B cell (primary cell): ENCODE data around the gene SCNN1G. TPM values are rescaled to one million over a fixed set of nuclear protein-coding genes. Genes with fewer than 3 reads are reported as not detected.
A peak's percentile ranks its signal among the peaks of the same experiment; 100 is the strongest.

Source experiments
- ATAC-seq: fragments of 200-7000 bp; cut with Tn5 transposase; one replicate; pipeline ENCODE4 v1.10.0; 2021; ENCODE audit warnings: low read depth, mild to moderate bottlenecking, moderate number of reproducible peaks, moderate library complexity
- CTCF ChIA-PET: fragments of 350-600 bp; sonication (Branson Sonifier 250); formaldehyde crosslinking; loops from one replicate; lab custom pipeline; 2021; ENCODE audit warnings: antibody characterized with exemption, inconsistent platforms; lab: Charles Lee
- POLR2A ChIA-PET: fragments of 350-600 bp; sonication (Branson Sonifier 250); formaldehyde crosslinking; loops from one replicate; lab custom pipeline; 2021; ENCODE audit warnings: antibody characterized with exemption; lab: Charles Lee
- DNase-seq: peaks from one replicate; pipeline ENCODE4 v3.0.0; 2013
- H2AFZ ChIP-seq: 2 replicates; pipeline ENCODE4 v1.6.1; 2012; ENCODE audit warnings: mild to moderate bottlenecking, low read depth, low read length; ENCODE audit not compliant: insufficient read depth, poor library complexity, severe bottlenecking
- H3K27ac ChIP-seq, 2 donors: 1 replicate in 1 of 2; 2 replicates in 1 of 2; pipeline ENCODE4 v1.5.1; 2012 to 2013; ENCODE audit warnings: low read length in 2 of 2, mild to moderate bottlenecking in 2 of 2, moderate library complexity in 1 of 2
- H3K27me3 ChIP-seq, 4 experiments: fragments of 200-600 bp in 1 of 4; sonication (generic) in 1 of 4; replicated peaks in 1 of 4; 1 replicate in 2 of 4; 2 replicates in 2 of 4; pipeline versions ENCODE4 v1.6.1 to v1.7.0; 2013 to 2016; ENCODE audit warnings: low read length in 3 of 4, mild to moderate bottlenecking in 2 of 4, mixed read lengths in 1 of 4, moderate library complexity in 1 of 4; ENCODE audit not compliant: insufficient read depth in 4 of 4, control insufficient read depth in 3 of 4; ENCODE audit errors: control extremely low read depth in 1 of 4
- H3K36me3 ChIP-seq, 2 experiments: replicated peaks in 1 of 2; 1 replicate in 1 of 2; 2 replicates in 1 of 2; pipeline versions ENCODE4 v1.6.1 to v1.7.1; 2013; ENCODE audit warnings: low read length in 1 of 2; ENCODE audit not compliant: insufficient read depth in 2 of 2, control insufficient read depth in 1 of 2; ENCODE audit errors: control extremely low read depth in 1 of 2, extremely low read depth in 1 of 2
- H3K4me1 ChIP-seq, 2 donors: fragments of 200-600 bp in 1 of 2; sonication (generic) in 1 of 2; 1 replicate in 1 of 2; 2 replicates in 1 of 2; pipeline versions ENCODE4 v1.5.1 to v1.6.1; 2013 to 2017; ENCODE audit warnings: low read length in 2 of 2; ENCODE audit not compliant: control insufficient read depth in 2 of 2, insufficient read depth in 2 of 2
- H3K4me2 ChIP-seq: replicated peaks from 2 replicates; pipeline ENCODE3; 2012; ENCODE audit warnings: mild to moderate bottlenecking, low read depth, low read length; ENCODE audit not compliant: poor library complexity, severe bottlenecking
- H3K4me3 ChIP-seq, 5 experiments: fragments of 200-600 bp in 1 of 5; sonication (generic) in 1 of 5; 1 replicate in 3 of 5; 2 replicates in 2 of 5; pipeline versions ENCODE4 v1.5.1 to v1.7.0; 2011 to 2016; ENCODE audit warnings: low read length in 4 of 5, mild to moderate bottlenecking in 4 of 5, low read depth in 2 of 5, control low read depth in 1 of 5, moderate library complexity in 1 of 5; ENCODE audit not compliant: insufficient read depth in 1 of 5; ENCODE audit errors: control extremely low read depth in 1 of 5, extremely low read depth in 1 of 5
- H3K79me2 ChIP-seq: fragments of 200-600 bp; sonication (generic); one replicate; pipeline ENCODE4 v1.6.0; 2016; ENCODE audit warnings: low read length; ENCODE audit not compliant: control insufficient read depth, insufficient read depth
- H3K9ac ChIP-seq: fragments of 200-600 bp; sonication (generic); 2 replicates; pipeline ENCODE4 v1.6.1; 2017; ENCODE audit warnings: mild to moderate bottlenecking, low read length, moderate library complexity
- H3K9me3 ChIP-seq, 3 donors: one replicate each; pipeline versions ENCODE4 v1.6.1 to v1.7.1; 2013; ENCODE audit warnings: low read length in 2 of 3; ENCODE audit not compliant: control insufficient read depth in 2 of 3, insufficient read depth in 1 of 3; ENCODE audit errors: control extremely low read depth in 1 of 3
- H4K20me1 ChIP-seq: 2 replicates; pipeline ENCODE4 v1.6.0; 2012; ENCODE audit warnings: mild to moderate bottlenecking, low read length; ENCODE audit not compliant: insufficient read depth, control insufficient read depth, poor library complexity, severe bottlenecking
- H3K27ac Mint-ChIP-seq: one replicate; pipeline ENCODE4 v1.8.0; 2021; ENCODE audit warnings: mixed read lengths
- H3K27me3 Mint-ChIP-seq: one replicate; pipeline ENCODE4 v1.8.0; 2021; ENCODE audit warnings: mixed read lengths
- H3K4me1 Mint-ChIP-seq: one replicate; pipeline ENCODE4 v1.8.0; 2021; ENCODE audit warnings: mixed read lengths
- H3K4me3 Mint-ChIP-seq: one replicate; pipeline ENCODE4 v1.8.0; 2021; ENCODE audit warnings: mixed read lengths
- H3K9me3 Mint-ChIP-seq: one replicate; pipeline ENCODE4 v1.8.0; 2022; ENCODE audit warnings: mixed read lengths; ENCODE audit not compliant: insufficient read depth
- CTCF ChIP-seq: fragments of 200-600 bp; IDR thresholded peaks from one replicate; pipeline ENCODE4 v1.8.0; 2022; ENCODE audit warnings: antibody characterized with exemption, mild to moderate bottlenecking
- EZH2 ChIP-seq: IDR thresholded peaks from 2 replicates; pipeline ENCODE4 v1.6.1; 2012; ENCODE audit warnings: borderline replicate concordance, low read depth, mild to moderate bottlenecking, moderate library complexity, low read length; ENCODE audit not compliant: insufficient read depth, poor library complexity, severe bottlenecking
- WGBS: methylation state at CpG from one replicate; pipeline ENCODE4 v1.1.5; 2013; ENCODE audit warnings: missing lambda C conversion rate; ENCODE audit not compliant: insufficient coverage; 5-methylcytosine and 5-hydroxymethylcytosine counted together
- intact Hi-C: fragments of 100-400 bp; cut with micrococcal nuclease; formaldehyde crosslinking; loops from one replicate; pipeline ENCODE4 v1.10.0; 2022
- polyA plus RNA-seq: library from polyadenylated mRNA; depleted of rRNA; stranded (reverse); fragments of >200 nt; gene quantifications from 2 replicates; pipeline ENCODE4 v1.2.3, GENCODE V29; 2012
- total RNA-seq, 2 donors: library from RNA; stranded (reverse); fragments of 120-200 nt in 1 of 2; gene quantifications; 1 replicate in 1 of 2; 2 replicates in 1 of 2; pipeline versions ENCODE4 v1.2.3 to v1.2.4, GENCODE V29; 2013 to 2022

The SCNN1G gene
- total and polyA plus RNA-seq, 2 donors (not counting 1 experiment from before 2014, with no cell fraction given), result not detected

GRCh38 chr16:23236983-23237382 lies 54.4 kb downstream of the SCNN1G start:
- no peaks in the 10 kb centered on the region for H3K4me1 ChIP-seq
- no peak overlapping the region for H3K4me2 ChIP-seq
- intact Hi-C loops, result no loop called here
- H3K27me3 ChIP-seq, result peaks cover 0 to 3% (median 0%) of the 10 kb centered on the region in 4 experiments
- DNase-seq, result no peak
- no peak overlapping the region for H3K4me3 ChIP-seq
- H3K36me3 ChIP-seq, result no peaks in the 10 kb centered on the region
- peaks cover 0 to 3% (median 0%) of the 10 kb centered on the region in 3 donors for H3K9me3 ChIP-seq
- H2AFZ ChIP-seq, result no peak overlapping the region
- Mint-ChIP-seq H3K27ac (no peak overlapping the region), H3K4me1 (no peaks in the 10 kb centered on the region), H3K9me3 (no peaks in the 10 kb centered on the region), H3K4me3 (no peak overlapping the region), H3K27me3 (peaks cover 20% of the 10 kb centered on the region)
- no peak overlapping the region for H3K9ac ChIP-seq
- WGBS, result no CpG with 5 or more reads among the region's 1 CpG
- ChIA-PET CTCF (no interaction called here), POLR2A (no interaction called here)
- no peak for ATAC-seq
- H3K79me2 ChIP-seq, result no peaks in the 10 kb centered on the region
- no peak overlapping the region for H3K27ac ChIP-seq
- TF ChIP-seq CTCF (peak; percentile 16), EZH2 (no peak)
- H4K20me1 ChIP-seq, result no peaks in the 10 kb centered on the region

GRCh38 chr16:23240994-23241393 lies 58.4 kb downstream of the SCNN1G start:
- H3K4me3 ChIP-seq, result no peak overlapping the region
- H3K4me2 ChIP-seq, result no peak overlapping the region
- H3K27ac ChIP-seq, result no peak overlapping the region
- ATAC-seq (no peak), DNase-seq (no peak)
- H3K4me1 ChIP-seq, result no peaks in the 10 kb centered on the region
- Mint-ChIP-seq H3K4me3 (no peak overlapping the region), H3K27me3 (peaks cover 9% of the 10 kb centered on the region), H3K9me3 (peaks cover 3% of the 10 kb centered on the region), H3K4me1 (no peaks in the 10 kb centered on the region), H3K27ac (no peak overlapping the region)
- no peak overlapping the region for H3K9ac ChIP-seq
- intact Hi-C loops, result no loop called here
- no peaks in the 10 kb centered on the region for H3K79me2 ChIP-seq
- peaks cover 0 to 6% (median 2%) of the 10 kb centered on the region in 3 donors for H3K9me3 ChIP-seq
- H4K20me1 ChIP-seq, result no peaks in the 10 kb centered on the region
- WGBS, result no CpG with 5 or more reads among the region's 1 CpG
- no peaks in the 10 kb centered on the region for H3K36me3 ChIP-seq
- H2AFZ ChIP-seq, result no peak overlapping the region
- TF ChIP-seq CTCF (no peak), EZH2 (no peak)
- H3K27me3 ChIP-seq, result no peaks in the 10 kb centered on the region
- ChIA-PET CTCF (no interaction called here), POLR2A (no interaction called here)
